Right lobe of liver (tissue), 4 donors: Measurements from ENCODE around the gene SRPK2.

Experiments used
- POLR2A ChIP-seq: fragments of 450-650 bp; IDR thresholded peaks from one replicate; pipeline ENCODE4 v1.6.1; 2017; ENCODE audit warnings: antibody characterized with exemption, mild to moderate bottlenecking
- TF ChIP-seq, protein P1 (sequence below), 4 donors: fragments of 200-600 bp in 3 of 4; fragments of 450-650 bp in 1 of 4; IDR thresholded peaks; one replicate each; pipeline versions ENCODE4 v1.5.1 to v1.8.0; 2016 to 2022; ENCODE audit warnings: antibody characterized with exemption in 4 of 4, mild to moderate bottlenecking in 2 of 4
- donor health status: DM: no; HTN: no; CAD: no.
- donor health status: DM: no; HTN: no; CAD: no.
- donor health status: DM: no; HTN: yes; CAD: no.

DNA sequence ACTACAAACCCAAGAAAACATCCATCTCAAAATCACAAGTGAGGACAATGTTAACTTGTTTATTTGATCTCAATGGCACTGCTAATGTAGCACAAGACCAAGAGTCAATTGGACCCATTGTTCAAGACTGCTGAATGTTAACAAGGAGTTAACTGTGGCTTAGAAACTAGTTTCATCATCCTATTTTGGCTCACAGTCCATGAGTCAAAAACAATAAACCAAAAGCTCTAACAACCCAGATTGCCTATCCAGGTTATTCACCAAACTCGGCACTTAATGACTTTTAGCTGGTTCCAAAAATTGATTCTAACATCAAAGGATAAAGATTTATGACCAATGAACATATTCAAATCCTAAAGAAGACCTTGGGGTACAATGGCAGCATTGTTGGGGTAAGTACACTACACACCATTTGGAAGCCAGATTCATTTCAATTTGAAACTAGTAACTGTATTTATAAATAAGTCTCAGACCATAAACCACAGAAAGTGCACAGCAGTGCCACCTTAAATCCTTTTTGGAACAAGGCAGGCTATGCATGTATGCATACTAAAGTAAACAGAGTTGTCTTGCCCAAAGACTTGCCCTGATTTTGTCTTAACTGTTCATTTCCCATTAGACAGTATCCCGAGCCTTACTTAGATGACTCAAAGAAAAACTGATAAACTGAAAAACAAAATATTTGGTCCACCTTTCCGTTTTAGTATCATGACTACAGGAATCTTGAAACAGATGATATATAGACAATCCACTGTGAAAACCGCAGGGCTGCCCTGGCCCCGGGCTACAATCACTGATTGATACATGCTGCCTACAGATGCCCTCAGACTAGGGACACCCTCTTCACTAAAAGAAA lies 84.5 kb downstream of the SRPK2 start:
- TF ChIP-seq, protein P1, sequence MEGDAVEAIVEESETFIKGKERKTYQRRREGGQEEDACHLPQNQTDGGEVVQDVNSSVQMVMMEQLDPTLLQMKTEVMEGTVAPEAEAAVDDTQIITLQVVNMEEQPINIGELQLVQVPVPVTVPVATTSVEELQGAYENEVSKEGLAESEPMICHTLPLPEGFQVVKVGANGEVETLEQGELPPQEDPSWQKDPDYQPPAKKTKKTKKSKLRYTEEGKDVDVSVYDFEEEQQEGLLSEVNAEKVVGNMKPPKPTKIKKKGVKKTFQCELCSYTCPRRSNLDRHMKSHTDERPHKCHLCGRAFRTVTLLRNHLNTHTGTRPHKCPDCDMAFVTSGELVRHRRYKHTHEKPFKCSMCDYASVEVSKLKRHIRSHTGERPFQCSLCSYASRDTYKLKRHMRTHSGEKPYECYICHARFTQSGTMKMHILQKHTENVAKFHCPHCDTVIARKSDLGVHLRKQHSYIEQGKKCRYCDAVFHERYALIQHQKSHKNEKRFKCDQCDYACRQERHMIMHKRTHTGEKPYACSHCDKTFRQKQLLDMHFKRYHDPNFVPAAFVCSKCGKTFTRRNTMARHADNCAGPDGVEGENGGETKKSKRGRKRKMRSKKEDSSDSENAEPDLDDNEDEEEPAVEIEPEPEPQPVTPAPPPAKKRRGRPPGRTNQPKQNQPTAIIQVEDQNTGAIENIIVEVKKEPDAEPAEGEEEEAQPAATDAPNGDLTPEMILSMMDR (IDR thresholded peaks at IDR 0.05) = no peak
- no peak for TF ChIP-seq POLR2A
